Epithelial cell of proximal tubule (primary cell): Measurements from ENCODE around the gene CYTIP. TPM values are rescaled to one million over a fixed set of nuclear protein-coding genes. Genes with fewer than 3 reads are reported as not detected.

Source experiments
- DNase-seq: peaks from one replicate; pipeline ENCODE4 v3.0.0-alpha.2; 2011; ENCODE audit warnings: low read depth
- H3K4me3 ChIP-seq: 2 replicates; pipeline ENCODE4 v1.5.1; 2011; ENCODE audit warnings: low read depth, mild to moderate bottlenecking, low read length
- total RNA-seq: library from RNA; depleted of rRNA; stranded (reverse); fragments of >200 nt; gene quantifications from 2 replicates; pipeline ENCODE4 v1.2.3, GENCODE V29; 2015
- TF ChIP-seq, protein P1 (sequence below): conservative IDR thresholded peaks from 2 replicates; pipeline ENCODE4 v1.5.1; 2012; ENCODE audit warnings: low read depth, mild to moderate bottlenecking, low read length

CYTIP gene
- total RNA-seq, 1 donor from 2014 or later: 1.3 TPM

DNA sequence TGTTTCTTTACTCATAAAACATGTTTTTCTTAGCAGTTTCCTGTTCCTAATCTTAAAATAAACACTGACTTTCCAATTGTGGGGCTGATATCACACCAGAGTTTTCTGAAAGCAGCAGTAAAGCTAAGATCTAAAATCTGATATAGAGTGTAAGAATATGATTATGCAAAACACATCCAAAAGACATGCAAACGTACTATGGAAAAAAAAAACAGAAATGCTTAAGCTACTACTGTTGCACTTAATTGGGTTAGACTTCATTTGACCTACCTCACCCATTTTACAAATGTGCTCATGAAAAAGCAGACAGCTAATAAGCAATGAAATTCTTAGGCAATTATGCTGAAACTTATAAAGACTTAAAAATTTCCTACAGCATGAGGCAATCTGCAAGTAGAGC, 10.5 kb downstream of the CYTIP start:
- H3K4me3 ChIP-seq: no peak overlapping the region
- TF ChIP-seq, protein P1, sequence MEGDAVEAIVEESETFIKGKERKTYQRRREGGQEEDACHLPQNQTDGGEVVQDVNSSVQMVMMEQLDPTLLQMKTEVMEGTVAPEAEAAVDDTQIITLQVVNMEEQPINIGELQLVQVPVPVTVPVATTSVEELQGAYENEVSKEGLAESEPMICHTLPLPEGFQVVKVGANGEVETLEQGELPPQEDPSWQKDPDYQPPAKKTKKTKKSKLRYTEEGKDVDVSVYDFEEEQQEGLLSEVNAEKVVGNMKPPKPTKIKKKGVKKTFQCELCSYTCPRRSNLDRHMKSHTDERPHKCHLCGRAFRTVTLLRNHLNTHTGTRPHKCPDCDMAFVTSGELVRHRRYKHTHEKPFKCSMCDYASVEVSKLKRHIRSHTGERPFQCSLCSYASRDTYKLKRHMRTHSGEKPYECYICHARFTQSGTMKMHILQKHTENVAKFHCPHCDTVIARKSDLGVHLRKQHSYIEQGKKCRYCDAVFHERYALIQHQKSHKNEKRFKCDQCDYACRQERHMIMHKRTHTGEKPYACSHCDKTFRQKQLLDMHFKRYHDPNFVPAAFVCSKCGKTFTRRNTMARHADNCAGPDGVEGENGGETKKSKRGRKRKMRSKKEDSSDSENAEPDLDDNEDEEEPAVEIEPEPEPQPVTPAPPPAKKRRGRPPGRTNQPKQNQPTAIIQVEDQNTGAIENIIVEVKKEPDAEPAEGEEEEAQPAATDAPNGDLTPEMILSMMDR: no peak
- DNase-seq: no peak

DNA sequence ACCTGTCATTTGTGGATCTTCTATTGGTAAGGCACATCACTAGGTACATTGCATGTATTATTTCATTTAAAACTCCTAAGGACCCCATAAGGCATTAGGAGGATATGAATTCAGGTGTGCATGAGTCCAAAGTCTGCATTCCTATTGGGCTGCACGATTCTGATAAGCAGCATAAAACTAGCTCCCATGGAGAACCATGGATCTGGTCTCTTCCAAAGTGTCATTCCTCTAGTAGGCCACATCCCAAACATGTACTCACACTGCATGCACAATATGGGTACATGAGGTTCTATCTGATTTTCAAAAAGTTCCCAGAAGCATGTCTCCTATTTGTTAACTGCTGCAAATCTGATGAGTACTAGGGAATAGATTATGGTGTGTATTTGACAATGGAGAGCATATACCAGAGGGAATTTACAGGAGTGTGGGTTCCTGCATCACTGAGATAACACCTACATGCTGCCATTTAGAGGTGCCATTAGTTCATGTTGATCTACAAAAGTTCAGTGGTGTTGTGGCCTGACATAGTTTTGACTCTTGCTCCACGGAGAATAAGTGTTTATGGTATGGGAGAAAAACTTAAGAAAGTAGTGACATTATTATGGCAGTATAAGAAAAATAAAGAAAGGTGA, 11.3 kb downstream of the CYTIP start:
- no peak overlapping the region for H3K4me3 ChIP-seq
- TF ChIP-seq, protein P1: no peak
- DNase-seq: no peak

DNA sequence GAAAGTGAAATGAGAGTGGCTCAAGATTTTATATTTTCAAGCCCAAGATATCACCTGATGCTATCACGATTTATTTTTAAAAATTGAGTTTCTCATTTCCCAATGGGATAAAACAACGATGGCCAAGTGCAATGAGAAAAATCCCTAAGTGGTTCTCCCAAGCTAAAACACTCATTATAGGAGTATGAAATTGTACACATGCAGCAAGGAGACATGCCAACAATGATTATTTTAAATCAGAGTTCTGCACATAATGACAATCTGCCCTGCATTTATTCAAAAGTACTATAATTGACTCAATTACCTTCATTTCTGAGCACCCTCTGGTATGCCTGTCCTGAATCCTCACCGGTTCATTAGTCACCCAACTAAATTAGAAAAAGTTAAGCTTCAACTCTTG, 12.7 kb downstream of the CYTIP start:
- TF ChIP-seq, protein P1: no peak
- DNase-seq: no peak
- H3K4me3 ChIP-seq: no peak overlapping the region

DNA sequence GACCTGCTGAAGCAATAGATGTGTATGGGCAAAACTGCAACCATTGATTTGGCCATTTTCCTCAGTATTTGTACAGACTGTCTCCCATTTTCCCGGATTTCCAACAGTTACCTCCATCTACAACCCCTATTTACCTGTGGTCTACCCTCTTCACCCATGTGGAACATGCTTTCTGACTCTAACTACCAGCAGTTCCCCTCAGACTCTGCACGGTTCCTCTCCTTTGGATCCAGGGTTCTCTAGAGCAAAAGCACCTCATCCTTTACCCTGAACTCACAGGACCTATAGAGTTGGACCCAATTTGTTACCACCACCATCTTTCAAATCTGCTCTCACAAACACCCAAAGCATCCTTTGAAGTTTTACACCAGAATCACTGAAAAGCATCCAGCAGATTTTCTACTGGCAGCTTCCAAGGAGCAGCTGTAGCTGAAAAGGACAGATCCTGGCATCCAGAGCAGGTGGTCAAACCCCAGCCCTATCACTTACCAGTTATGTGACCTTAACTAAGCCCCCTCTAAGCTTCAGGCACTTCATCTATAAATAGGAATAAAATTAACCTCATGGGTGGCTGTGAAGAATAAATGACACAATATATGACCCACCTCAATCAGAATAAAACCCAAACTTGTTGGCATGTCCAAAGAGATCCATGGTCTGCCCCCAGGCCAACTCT, 15.3 kb downstream of the CYTIP start:
- no peak overlapping the region for H3K4me3 ChIP-seq
- TF ChIP-seq, protein P1: no peak
- DNase-seq: no peak

DNA sequence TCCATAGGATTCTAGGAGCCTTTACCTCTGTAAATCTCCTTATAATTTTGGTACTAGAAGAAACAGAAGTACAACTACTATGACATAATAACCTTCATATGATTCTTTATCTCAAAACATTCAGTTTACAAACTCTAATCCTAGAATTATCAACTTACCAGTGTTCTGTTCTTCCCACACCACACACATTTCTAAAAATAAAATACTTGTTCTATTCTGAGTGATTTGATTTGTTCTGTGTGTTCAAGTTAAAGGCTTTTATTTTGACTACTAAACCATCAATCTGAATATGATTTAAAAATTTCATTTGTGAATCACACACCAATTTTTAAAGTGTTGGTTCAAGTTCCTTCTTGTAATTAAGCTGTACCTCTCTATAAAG, 16.0 kb downstream of the CYTIP start:
- no peak for DNase-seq
- no peak overlapping the region for H3K4me3 ChIP-seq
- TF ChIP-seq, protein P1: no peak

DNA sequence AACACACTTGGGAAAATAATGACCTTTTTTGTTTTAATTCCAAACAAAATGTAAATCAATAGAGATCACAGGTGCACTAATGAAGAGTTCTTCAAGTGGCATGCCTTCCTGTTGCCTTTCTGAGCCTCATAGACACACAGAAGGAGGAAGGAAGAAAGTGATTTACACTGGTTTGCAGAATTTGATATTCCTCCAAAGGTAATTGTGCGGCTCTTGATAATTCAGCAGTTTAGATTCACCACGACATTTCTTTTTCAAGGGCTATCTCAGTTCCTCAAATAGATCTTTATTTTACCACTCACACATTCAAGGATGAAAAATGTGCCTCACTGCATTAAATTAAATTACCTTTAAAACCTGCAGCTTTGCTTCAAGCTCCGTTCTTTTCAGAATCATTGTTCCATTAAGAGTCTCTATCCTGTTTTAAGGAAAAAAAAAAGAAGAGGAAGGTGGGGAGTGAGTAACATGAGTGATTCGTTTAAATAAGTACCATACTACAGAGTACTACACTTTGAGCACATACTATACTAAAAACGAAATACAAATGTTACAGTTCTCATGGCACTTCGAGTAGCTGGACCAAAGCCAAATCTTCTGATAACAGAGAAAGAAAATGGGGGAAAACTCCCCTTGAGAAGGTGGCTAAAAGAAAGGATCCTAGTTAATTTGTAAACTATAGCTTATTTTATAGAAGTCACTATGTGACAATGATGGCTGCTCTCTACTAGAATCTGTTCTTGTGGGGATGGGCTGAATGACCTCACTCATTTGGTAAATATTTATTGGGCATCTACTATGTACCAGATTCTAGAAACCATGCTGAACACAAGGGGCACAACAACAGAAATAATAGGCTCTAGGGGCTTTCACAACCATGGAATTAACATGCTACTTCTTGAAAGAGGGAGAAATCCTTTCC, 16.6 kb downstream of the CYTIP start:
- TF ChIP-seq, protein P1: no peak
- DNase-seq: no peak
- no peak overlapping the region for H3K4me3 ChIP-seq
